ENCODE measurements around the gene CIITA.
"Not testable (repeated sequence)": the region's sequence is repeated elsewhere in the genome, so short reads cannot be mapped to it uniquely, and the experiment has no call there.

Gene CIITA

DNA sequence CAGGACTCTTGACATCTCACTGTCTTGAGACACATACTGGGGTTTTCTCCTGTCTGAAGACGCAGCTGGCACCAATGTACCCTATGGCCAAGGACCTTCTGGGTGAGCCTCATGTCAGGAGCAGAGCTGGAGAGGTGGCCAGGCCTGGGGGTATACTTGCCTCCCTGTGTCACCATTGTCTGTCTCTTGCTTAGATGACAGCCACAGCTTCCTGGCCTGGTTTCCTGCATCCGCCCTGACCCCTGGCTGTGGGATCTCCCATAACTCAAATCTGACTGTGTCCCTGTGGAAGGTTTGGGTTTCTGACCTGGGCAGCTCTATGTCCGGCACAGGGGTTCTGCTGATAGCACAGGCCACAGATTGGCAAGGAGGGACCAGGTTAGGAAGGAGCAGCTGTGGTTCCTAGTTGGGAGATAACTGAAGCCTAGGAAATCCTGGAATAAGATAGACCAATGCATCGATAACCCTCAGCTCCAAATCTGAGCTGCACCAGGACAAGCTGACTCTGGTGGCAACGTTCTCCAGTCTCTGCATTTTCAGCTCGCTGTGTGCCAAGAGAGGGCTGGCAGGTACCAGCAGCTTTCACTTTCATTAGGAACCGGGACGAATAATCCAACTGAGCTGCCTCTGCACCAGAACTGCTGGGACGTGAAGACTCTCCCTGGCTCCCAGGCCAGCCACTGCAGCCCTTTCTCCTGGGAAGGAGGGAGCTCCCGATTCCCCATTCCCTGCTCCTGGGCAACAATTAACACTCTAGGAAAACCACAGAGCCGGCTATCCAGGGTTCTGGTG lies 60.3 kb downstream of the CIITA start:
- DNase-seq = no peak

DNA sequence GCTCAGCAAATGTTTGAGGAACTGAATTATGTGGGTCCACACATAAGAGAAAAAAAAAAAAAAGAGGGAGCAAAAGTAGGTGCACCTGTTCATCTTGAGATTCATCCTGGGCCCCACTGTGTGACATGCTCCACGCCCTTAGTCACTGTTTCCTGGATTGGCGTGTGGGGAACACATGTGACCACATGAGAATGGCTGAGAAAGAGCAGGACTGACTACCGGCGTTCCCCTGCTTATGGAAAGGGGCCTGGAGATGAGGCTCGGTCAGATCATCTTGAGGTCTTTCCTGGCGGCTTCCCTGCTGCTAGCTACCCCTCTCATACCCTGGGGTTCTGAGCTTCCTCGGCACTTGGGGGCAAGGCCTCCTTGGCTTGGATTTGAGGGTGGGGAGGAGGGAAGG lies 61.3 kb downstream of the CIITA start:
- no peak for DNase-seq

- DNase-seq = no peak
Measured at GRCh38 chr16:10938796-10939648, 62.0 kb downstream of the CIITA start.

DNA sequence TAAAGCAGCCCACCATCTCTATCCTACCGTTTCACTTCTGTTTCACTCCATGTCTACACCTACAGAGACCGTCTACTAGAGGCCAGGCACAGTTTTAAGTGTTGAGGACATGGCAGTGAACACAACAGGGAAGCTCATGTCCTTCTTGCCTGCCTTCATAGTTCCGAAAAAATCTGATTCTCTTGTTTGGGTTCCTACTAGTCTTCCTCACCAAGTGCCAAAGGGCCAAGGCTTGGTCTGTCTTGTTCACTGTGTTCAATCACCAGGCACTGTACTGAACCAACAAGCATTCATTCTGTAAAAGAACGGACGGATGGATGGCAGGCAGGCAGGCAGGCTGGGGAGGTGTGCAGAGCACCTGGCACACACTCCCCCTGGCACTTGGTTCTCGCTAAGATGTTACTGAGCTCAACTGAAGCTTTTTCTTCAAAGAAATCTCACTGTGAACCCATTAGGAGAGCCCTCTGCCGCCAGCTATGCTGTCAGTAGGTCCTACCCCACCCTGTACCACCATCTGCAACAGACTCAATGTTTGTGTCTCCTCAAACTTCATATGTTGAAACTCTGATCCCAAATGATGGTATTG lies 62.7 kb downstream of the CIITA start:
- DNase-seq = no peak

- no peak for DNase-seq
Measured at GRCh38 chr16:10940501-10941079, 63.6 kb downstream of the CIITA start.

DNA sequence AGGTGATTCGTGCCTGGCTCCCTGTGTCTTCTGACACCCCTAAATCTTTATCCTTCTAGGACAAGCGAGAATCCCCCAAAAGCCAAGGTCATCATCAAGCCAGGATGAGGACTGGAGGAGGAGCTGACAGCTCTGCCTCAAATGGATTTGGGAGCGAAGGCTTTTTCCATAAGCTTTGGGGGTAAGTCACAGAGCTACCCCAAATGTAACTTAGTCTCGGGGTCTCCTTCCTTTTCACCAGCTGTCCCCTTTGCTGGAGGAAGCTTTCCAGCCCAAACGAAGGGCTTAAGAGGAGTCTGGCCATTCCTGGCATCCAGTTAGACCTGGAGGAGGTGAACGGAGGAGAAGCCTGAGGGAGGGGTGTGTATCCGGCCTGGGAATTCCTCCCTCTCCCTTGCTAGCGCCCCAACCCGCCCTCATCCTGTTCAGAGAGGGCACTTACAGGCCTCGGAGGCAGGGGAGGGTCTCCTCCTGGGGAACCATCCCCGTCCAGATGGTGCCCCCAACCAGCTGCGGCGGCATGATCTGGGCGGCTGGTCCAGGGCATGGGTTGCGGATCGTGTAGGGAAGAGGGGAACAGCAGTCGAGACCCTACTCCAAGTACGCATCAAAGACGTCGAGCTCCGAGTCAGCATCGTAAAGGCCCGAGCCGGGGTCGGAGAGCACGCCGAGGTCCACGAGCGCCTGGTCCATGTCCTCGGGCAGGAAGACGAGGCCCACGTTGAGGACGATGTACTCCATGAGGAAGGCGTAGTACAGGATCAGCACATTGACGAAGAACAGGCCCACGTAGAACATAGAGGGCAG lies 64.3 kb downstream of the CIITA start:
- DNase-seq = no peak

DNA sequence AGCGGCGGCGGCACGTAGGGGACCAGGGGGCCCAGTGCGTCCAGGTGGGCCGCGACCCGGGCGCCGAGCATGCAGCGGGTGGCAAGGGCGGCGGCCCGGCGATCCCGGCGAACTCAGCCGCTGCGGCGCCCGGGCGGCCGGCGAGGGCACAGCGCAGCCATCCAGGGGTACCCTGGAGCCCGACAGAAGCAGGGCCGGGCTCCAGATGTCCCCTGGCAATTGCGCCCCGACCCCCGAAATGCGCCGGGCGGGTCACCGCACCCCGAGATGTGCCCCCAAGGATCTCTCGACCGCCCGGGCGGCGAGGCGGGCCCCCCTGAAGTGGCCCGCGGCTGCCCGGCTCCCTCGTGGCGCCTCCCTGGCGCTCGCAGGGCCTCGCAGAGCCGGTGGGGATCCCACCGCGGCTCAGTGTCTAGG lies 64.9 kb downstream of the CIITA start:
- not testable (repeated sequence) for DNase-seq

DNA sequence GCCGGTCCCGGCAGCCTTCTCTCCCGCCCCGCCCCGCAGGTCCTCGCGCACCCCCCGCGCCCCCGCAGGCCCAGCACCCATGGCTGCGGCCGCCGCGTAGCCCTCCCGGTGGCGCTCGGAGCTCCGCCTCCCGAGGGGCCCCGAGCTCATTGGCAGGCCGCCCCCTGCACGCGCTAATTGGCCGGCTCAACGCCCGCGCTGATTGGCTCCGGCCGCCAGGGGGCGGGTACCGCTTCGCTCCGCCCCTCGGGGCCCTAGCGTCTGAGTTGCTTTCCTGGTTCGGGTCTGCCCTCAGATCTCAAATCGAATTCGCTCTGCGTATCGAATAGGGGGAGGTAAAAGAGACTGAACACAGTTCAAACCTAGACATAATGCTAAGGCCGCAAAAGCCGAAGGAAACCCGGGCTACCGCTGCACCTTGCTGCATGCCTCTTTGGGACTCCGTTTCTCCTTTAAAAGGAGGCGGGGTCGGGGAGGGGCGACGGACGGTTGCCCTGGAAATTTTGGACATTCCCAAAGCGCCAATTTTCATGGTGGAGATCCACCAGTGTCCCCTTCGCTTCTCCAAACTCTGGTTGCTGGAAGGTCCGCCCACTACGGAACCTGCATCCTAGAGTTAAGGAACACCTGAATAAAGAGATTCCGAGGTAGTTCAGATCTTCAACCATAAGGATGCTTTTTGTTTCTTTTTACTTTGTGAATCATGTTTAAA lies 65.5 kb downstream of the CIITA start, which contains the start of gene DEXI:
DEXI (minus strand) TSS at position 117 of the 712 bp plus-strand sequence. CDS start 463 bp downstream, outside the sequence.
- peak; percentile 62 for DNase-seq

DNA sequence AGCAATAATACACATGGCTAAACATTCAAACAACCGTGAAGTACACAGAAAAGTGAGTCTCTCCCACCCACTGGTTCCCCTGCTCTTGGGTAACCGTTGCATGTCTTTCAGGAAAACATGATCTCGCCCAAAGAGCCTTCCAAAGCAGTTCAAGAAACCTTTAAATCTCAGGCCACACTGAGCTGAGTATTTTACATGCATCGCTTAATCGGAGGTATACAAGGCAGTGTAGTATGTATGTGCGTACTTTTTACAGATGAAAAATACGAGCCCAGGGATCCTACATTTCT lies 66.0 kb downstream of the CIITA start:
- DNase-seq = no peak

GRCh38 chr16:10944249-10945064 lies 67.5 kb downstream of the CIITA start, which contains the start of gene CLEC16A:
CLEC16A (plus strand) TSS chr16:10944564; CDS start chr16:10944718, 154 bp downstream.
- peak; percentile 93 for DNase-seq

GRCh38 chr16:10945065-10945787 lies 68.2 kb downstream of the CIITA start:
- DNase-seq = no peak

DNA sequence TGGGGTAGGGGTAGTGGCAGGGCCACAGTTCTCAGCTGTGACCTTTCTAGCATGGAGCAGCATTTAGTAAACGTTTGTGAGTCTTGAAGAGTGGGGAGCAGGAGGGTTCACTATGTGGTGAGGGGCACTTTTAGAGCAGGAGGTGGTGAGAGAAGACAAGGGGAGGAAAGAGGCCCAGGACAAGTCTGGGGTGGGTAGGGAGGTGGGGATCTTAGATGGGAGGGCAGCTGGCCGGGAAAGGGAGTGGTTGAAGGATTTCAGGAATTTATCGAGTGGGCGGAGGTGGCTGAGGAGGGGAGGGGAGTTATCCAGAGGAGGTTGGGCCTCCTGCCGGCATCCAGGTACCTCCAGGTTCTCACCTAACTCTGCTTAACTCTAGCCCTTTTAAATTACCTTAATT lies 69.3 kb downstream of the CIITA start:
- DNase-seq = no peak

DNA sequence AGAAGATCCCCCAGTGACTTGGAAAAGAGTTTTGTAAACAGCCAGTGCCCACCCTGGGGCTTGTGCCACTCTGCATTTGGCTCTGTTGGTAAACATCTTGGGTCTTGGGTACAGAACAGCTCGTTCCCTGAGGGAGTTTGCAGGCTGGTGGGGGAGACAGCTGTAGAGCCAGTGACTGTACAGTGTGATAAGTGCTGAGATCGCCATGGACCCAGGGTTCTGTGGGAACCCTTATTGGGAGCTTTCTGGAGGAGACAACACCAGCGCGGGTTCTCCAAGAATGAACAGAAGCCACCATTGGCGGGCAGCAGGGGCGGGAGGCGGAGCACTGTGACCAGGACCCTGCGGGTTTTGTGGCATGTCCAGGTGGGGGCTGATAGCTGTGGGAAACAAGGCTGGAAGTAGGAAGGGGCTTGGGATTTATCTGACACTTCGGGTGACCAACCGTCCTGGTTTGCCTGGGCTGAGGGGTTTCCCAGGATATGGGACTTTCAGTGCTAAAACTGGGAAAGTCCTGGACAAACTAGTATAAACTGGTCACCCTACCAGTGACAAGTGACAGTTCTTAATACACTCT lies 70.3 kb downstream of the CIITA start:
- no peak for DNase-seq

DNA sequence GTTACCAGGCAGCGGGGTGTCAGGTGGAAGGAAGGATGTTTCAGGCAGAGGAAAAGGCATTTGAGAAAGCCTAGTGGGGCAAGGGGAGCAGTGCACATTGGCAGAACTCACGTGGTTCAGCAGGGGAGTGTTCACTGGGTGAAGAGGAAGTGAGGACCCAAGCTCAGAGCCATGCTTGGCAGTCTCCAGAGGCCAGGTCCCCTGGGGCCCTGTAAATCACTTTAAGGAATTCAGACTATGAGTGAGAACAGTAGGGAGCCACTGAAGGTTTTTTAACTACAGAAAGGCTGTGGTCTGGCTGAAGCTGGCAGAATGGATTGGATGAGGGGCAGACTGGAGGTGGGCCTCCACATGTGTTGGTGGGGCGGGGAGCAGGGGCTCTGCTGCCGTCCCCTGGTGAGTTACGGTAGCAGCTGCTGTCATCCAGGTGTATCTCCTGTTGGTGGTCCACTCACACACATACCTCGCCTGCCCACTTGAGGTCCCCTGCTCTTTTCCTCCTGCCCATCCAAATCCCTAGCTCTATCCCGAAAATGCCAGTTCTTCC lies 72.5 kb downstream of the CIITA start:
- no peak for DNase-seq

- DNase-seq = no peak
Measured at GRCh38 chr16:10950393-10950792, 73.4 kb downstream of the CIITA start.

GRCh38 chr16:10951026-10951425 lies 74.0 kb downstream of the CIITA start:
- DNase-seq = no peak

- no peak for DNase-seq
Measured at GRCh38 chr16:10954903-10955302, 77.9 kb downstream of the CIITA start.

DNA sequence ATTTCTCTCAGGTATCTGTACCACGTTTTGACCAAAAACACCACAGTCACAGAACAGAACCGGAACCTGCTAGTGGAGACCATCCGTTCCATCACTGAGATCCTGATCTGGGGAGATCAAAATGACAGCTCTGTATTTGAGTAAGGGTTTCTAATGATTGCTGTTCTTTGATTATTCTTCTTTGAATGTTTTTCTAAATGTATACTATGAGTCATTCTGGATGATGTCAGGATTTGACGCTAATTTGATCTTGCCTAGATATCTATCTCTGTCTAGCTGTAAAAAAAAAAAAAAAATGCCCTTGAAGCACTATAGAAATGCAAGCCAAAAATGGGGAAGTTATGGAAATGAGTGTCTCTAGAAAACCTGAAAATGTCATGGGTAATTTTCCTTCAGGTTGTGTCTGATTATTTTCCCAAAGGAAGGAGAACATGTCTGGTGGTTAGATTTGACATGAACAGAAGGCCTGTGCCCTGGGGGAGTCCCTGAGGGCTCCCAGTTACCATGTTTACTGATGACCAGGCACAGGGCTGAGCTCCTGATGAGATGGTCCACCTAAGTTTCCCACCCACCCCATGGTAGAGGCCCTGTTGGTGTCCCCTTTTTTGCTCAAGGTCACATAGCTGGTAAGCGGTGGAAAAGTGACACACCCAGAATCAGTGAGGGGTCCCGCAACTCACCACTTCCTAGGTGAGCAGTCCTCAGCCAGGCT lies 80.9 kb downstream of the CIITA start:
- DNase-seq = no peak

DNA sequence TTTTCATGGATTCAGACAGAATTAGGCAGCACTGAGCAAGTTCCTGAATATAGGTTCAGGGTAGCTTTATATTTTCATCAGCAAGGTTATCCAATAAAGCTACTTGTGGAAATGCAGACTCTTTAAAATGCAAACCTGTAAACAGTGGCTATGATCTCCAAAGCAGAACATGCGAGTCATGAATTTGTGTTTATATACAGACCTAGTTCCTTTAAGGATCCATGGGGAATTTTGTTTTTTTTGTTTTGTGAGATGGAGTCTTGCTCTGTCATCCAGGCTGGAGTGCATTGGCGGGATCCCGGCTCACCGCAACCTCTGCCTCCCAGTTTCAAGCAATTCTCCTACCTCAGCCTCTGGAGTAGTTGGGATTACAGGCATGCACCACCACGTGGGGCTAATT lies 82.2 kb downstream of the CIITA start:
- DNase-seq = no peak

All from GOT3 (cell line).